ENCODE data around the gene TM4SF18.

- TF ChIP-seq CTCF (IDR thresholded peaks at IDR 0.05 in 4 of 5, conservative IDR thresholded peaks at IDR 0.05 in 1 of 5) (no peak), POLR2A (IDR thresholded peaks at IDR 0.05) (peak in 1 of 2 donors; percentile 10)
Observed at GRCh38 chr3:149376718-149377407, 43.4 kb upstream of the TM4SF18 start.

Measured in gastrocnemius medialis (tissue), 4 donors.